GM12874 (cell line): ENCODE data around the gene MISP3.

Experiments
- TF ChIP-seq, protein P1 (sequence below): IDR thresholded peaks from 2 replicates; pipeline ENCODE4 v1.5.1; 2011; ENCODE audit warnings: low read depth, mild to moderate bottlenecking, control low read depth, low read length, moderate library complexity; ENCODE audit not compliant: insufficient read depth

MISP3 gene

DNA sequence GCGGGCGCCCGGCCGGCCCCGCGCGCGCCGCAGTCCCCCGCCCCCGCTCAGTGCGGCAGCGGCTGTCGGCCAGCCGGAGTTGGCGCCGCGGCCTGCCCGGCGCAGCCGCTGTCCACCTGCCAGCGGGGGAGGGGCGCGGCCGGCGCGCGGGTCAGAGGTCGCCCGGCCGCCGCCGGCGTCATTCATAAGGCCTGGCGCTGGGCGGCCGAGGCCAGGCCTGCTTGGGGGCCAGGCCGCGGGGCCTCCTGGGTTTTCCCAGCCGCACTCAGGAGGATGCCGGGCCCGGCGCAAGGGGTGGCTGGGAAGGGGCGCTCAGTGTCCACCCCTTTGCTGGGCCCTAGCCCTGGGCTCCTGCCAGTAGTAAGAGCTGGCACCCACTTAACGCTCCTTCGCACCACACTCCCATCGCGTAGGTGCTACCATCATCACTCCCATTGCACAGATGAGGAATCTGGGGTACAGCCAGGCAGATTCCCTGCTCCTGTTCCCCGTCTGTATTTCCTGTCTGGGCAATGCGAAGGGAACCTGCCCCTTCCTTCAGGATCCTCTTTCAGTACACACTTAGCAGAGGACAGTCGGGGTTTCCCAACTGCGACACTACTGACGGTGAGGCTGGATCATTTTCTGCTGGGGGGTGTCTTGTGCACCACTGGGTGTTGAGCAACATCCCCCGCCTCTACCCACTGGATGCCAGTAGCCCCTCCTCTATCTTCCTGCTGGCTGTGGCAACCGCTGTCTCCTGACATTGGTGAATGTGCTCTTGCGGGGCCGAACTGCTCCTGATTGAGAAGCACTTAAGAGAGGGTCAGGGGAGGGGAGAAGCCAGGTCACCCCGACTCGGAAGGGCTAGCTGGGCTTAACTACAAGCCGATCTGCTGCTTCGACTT is 45.8 kb downstream of the MISP3 start:
- TF ChIP-seq, protein P1, sequence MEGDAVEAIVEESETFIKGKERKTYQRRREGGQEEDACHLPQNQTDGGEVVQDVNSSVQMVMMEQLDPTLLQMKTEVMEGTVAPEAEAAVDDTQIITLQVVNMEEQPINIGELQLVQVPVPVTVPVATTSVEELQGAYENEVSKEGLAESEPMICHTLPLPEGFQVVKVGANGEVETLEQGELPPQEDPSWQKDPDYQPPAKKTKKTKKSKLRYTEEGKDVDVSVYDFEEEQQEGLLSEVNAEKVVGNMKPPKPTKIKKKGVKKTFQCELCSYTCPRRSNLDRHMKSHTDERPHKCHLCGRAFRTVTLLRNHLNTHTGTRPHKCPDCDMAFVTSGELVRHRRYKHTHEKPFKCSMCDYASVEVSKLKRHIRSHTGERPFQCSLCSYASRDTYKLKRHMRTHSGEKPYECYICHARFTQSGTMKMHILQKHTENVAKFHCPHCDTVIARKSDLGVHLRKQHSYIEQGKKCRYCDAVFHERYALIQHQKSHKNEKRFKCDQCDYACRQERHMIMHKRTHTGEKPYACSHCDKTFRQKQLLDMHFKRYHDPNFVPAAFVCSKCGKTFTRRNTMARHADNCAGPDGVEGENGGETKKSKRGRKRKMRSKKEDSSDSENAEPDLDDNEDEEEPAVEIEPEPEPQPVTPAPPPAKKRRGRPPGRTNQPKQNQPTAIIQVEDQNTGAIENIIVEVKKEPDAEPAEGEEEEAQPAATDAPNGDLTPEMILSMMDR = no peak

DNA sequence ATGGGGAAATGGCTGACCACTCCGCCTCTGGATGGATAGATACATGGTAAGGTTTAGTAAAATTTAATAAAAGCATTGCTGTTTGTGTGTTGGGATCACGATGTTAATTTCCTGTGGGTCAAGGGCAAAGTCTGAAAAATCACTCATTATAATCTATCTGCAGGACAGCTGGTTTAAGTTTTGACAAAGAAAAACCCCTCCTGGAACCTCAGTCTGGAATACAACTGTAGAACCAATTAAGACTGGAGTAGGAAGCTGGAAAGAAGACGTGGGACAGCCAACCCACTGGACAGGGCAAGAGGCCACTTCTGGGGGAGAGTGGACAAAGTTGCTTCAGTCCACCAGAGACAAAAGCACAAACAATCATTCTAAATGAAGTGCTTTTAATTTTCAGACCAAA is 46.6 kb downstream of the MISP3 start:
- TF ChIP-seq, protein P1 = no peak

DNA sequence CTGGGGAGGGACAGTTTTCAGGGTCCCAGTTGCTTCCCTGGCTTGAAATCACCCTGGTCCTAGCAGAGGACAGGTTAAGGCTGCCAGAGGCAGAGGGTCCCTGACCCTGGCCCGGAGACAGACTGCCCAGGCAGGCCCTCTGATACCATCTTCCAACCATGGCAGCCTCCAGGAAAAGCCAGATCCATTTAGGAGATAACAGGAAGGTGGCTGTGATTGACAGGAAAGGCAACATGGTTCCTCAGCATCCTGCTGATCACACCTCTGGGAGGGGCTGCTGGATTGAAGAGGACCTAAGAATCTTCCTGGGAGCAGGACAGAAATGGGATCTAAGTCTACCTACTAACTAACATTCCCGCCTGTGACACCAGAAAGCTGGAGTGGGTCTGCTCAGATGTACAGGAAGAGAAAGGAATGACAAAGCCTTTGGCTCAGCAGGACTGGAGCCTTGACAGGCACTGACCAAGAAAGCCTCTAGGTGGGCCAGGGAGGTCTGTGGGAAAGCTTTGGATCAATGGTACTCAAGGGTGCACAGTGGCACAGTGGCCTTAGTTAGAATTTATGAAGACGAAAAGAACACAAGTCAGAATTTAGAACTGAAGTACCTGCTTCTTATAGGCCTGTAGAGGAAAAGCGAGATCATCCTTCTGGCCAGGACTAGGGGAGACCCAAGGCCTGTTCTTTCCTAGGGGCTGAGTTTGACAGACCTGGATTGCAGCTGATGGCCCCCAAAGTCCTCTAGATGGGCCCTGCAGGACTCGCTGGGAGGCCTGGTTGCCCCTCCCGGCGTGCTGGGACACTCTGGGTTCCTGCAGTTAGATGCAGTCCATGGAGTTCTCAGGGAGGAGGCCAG is 47.3 kb downstream of the MISP3 start:
- TF ChIP-seq, protein P1 = no peak

DNA sequence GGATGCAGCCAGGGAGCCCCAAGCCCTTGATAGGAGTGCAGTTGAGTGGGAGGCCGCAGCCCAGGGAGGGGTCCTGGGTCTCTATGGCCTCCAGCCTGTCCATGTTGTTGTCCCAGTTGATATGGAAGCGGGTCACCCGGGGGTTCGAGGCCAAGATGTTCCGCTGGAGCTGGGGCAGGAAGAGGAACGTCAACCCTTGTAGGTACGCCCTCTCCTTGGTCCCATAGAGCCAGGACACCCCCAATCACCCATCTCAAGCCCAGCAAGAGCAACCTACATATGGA is 47.9 kb downstream of the MISP3 start:
- TF ChIP-seq, protein P1 = no peak

DNA sequence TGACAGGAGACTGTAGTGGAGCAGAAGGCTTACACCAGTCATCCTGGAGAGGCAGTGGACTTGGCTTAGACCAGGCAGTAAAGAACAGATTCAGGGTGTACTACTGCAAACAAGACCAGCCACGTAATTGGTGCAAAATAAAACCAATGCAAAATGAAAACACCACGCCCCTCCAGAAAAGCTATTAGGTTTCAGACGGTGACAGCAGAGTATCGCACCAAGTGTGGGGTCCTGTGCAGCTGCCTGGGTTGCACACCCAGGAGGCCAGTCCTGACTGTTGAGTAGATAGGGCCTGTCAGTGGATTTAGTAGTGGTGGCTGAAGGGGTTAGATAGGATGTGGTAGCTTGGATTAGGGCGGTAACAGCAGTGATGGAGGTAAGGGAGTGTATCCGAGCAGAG is 50.3 kb downstream of the MISP3 start:
- TF ChIP-seq, protein P1 = no peak
